Measurements from ENCODE around the gene TCF7L2. TPM values are rescaled to one million over a fixed set of nuclear protein-coding genes. Genes with fewer than 3 reads are reported as not detected.
A peak's percentile ranks its signal among the peaks of the same experiment; 100 is the strongest.

TCF7L2 gene
- total and polyA plus RNA-seq, 9 of the 15 experiments (the other 6 are each of a cell fraction or from before 2014, with no cell fraction given) = 0.32 to 2.8 (median 0.92) TPM

GRCh38 chr10:113153493-113154102, 203.6 kb downstream of the TCF7L2 start:
- no peaks in the 10 kb centered on the region for H3K79me2 ChIP-seq (ENCODE audit: control insufficient read depth, insufficient read depth, low read length)
- ATAC-seq = no peak
- H3K9ac ChIP-seq (ENCODE audit: insufficient read depth in 1 of 2, low read depth in 2 of 2, low read length in 2 of 2) = no peak overlapping the region
- no peaks in the 10 kb centered on the region for H3K9me1 ChIP-seq (ENCODE audit: control insufficient read depth, insufficient read depth, low read length)
- H3K4me1 ChIP-seq (replicated peaks in 1 of 2; ENCODE audit: control insufficient read depth in 2 of 2, insufficient read depth in 2 of 2, low read length in 2 of 2) = no peaks in the 10 kb centered on the region
- peak in 1 of 4 experiments; percentile 8 for DNase-seq (ENCODE audit: extremely low read depth in 1 of 4, low spot score in 3 of 4)
- H3K27ac ChIP-seq (ENCODE audit: extremely low read depth, low read depth, low read length) = no peak overlapping the region
- H4K20me1 ChIP-seq (replicated peaks; ENCODE audit: control insufficient read depth, insufficient read depth, low read length) = no peaks in the 10 kb centered on the region
- CTCF ChIA-PET (ENCODE audit: low intra/inter-chr PET ratio) = no interaction called here
- peaks cover 0 to 13% of the 10 kb centered on the region in 2 experiments; a peak in 1 of 5 replicates for H3K27me3 ChIP-seq (ENCODE audit: control insufficient read depth in 2 of 2, insufficient read depth in 2 of 2, low read length in 2 of 2)
- POLR2A ChIA-PET = no interaction called here
- BruUV-seq (replicated peaks) = no TSS peak
- intact Hi-C loops (cut with micrococcal nuclease) = no loop called here
- H2AFZ ChIP-seq (ENCODE audit: low read depth, low read length) = no peak overlapping the region
- TF ChIP-seq USF1 (CRISPR knock-in tag; IDR thresholded peaks at IDR 0.05) = peak; percentile 38; the same call in 1 of the 2 replicates
- peak; percentile 54 for TF ChIP-seq TFE3 (CRISPR knock-in tag; IDR thresholded peaks at IDR 0.05)
- TF ChIP-seq ELF2 (CRISPR knock-in tag; IDR thresholded peaks at IDR 0.05) = no peak
- TF ChIP-seq CEBPB (tag; IDR thresholded peaks at IDR 0.05) = no peak
- TF ChIP-seq FOXK1 (CRISPR knock-in tag; IDR thresholded peaks at IDR 0.05; ENCODE audit: borderline replicate concordance) = no peak
- peak; percentile 37 for TF ChIP-seq NFYB (IDR thresholded peaks at IDR 0.05; ENCODE audit: extremely low read depth, insufficient read length)
- TF ChIP-seq USF2 (CRISPR knock-in tag; IDR thresholded peaks at IDR 0.05) = peak; percentile 25; the same call in 1 of the 2 replicates
- no peaks in the 10 kb centered on the region for H3K36me3 ChIP-seq (ENCODE audit: control insufficient read depth, insufficient read depth, low read length)
- H3K4me3 ChIP-seq = no peak overlapping the region
- WGBS (ENCODE audit: insufficient coverage, low coverage, missing lambda C conversion rate) = 56% methylated on average over 13 of the region's 17 CpGs
- FAIRE-seq = no peak
- H3K9me3 ChIP-seq (replicated peaks; ENCODE audit: control insufficient read depth, insufficient read depth, low read depth, low read length) = no peaks in the 10 kb centered on the region
- H3K4me2 ChIP-seq (ENCODE audit: insufficient read depth, low read length) = no peak overlapping the region
- in situ Hi-C loops (cut with MboI) = no loop called here
